MM.1S (cell line): ENCODE data around the gene PAX9.

ENCODE experiments used
- DNase-seq: peaks from one replicate; pipeline ENCODE4 v3.0.0-alpha.2; 2015
- H2AFZ ChIP-seq: fragments of 300-600 bp; sonication (generic); 2 replicates; pipeline ENCODE4 v1.6.0; 2016; ENCODE audit warnings: antibody characterized with exemption, low read length
- H3F3A ChIP-seq: fragments of 300-600 bp; sonication (generic); 2 replicates; pipeline ENCODE4 v1.6.1; 2016; ENCODE audit warnings: mild to moderate bottlenecking, antibody characterized with exemption, low read length, moderate library complexity, mixed read lengths; ENCODE audit not compliant: insufficient read depth
- H3K27ac ChIP-seq: fragments of 300-600 bp; sonication (generic); 2 replicates; pipeline ENCODE4 v1.5.1; 2016; ENCODE audit warnings: mild to moderate bottlenecking, low read length
- H3K27me3 ChIP-seq: fragments of 300-600 bp; sonication (generic); replicated peaks from 2 replicates; pipeline ENCODE4 v1.6.0; 2016; ENCODE audit warnings: low read length; ENCODE audit not compliant: insufficient read depth
- H3K36me3 ChIP-seq: fragments of 300-600 bp; sonication (generic); replicated peaks from 2 replicates; pipeline ENCODE4 v1.6.1; 2016; ENCODE audit warnings: mild to moderate bottlenecking, low read length, mixed read lengths; ENCODE audit not compliant: insufficient read depth
- H3K4me1 ChIP-seq: fragments of 300-600 bp; sonication (generic); 2 replicates; pipeline ENCODE4 v1.6.1; 2016; ENCODE audit warnings: low read length, mixed read lengths
- H3K4me2 ChIP-seq: fragments of 300-600 bp; sonication (generic); 2 replicates; pipeline ENCODE4 v1.6.0; 2016; ENCODE audit warnings: low read depth, low read length
- H3K4me3 ChIP-seq: fragments of 300-600 bp; sonication (generic); 2 replicates; pipeline ENCODE4 v1.5.1; 2016; ENCODE audit warnings: low read length, mixed read lengths
- H3K79me2 ChIP-seq: fragments of 300-600 bp; sonication (generic); 2 replicates; pipeline ENCODE4 v1.6.1; 2016; ENCODE audit warnings: mixed run types, low read length, mixed read lengths
- H3K9ac ChIP-seq: fragments of 300-600 bp; sonication (generic); 2 replicates; pipeline ENCODE4 v1.6.1; 2016; ENCODE audit warnings: low read length, mixed read lengths
- H3K9me2 ChIP-seq: fragments of 300-600 bp; sonication (generic); replicated peaks from 2 replicates; pipeline ENCODE4 v1.6.1; 2016; ENCODE audit warnings: mild to moderate bottlenecking, low read length, mixed read lengths; ENCODE audit not compliant: insufficient read depth
- H3K9me3 ChIP-seq: fragments of 300-600 bp; sonication (generic); replicated peaks from 2 replicates; pipeline ENCODE4 v1.6.1; 2016; ENCODE audit warnings: mild to moderate bottlenecking, low read length, mixed read lengths; ENCODE audit not compliant: insufficient read depth
- H4K20me1 ChIP-seq: fragments of 300-600 bp; sonication (generic); 2 replicates; pipeline ENCODE4 v1.6.1; 2016; ENCODE audit warnings: mild to moderate bottlenecking, low read length, moderate library complexity, mixed read lengths; ENCODE audit not compliant: insufficient read depth
- EZH2 ChIP-seq: fragments of 300-600 bp; sonication (generic); optimal IDR thresholded peaks from 2 replicates; pipeline ENCODE3; 2017; ENCODE audit warnings: low read depth, mild to moderate bottlenecking, antibody characterized with exemption, low read length, mixed read lengths
- EZH2phosphoT487 ChIP-seq: fragments of 300-600 bp; sonication (generic); IDR thresholded peaks from 2 replicates; pipeline ENCODE4 v1.6.1; 2018; ENCODE audit warnings: antibody characterized with exemption, low read length
- TF ChIP-seq, protein P1 (sequence below): fragments of 300-600 bp; sonication (generic); IDR thresholded peaks from 2 replicates; pipeline ENCODE4 v1.5.1; 2016; ENCODE audit warnings: antibody characterized with exemption, low read length, mixed read lengths

The PAX9 gene

DNA sequence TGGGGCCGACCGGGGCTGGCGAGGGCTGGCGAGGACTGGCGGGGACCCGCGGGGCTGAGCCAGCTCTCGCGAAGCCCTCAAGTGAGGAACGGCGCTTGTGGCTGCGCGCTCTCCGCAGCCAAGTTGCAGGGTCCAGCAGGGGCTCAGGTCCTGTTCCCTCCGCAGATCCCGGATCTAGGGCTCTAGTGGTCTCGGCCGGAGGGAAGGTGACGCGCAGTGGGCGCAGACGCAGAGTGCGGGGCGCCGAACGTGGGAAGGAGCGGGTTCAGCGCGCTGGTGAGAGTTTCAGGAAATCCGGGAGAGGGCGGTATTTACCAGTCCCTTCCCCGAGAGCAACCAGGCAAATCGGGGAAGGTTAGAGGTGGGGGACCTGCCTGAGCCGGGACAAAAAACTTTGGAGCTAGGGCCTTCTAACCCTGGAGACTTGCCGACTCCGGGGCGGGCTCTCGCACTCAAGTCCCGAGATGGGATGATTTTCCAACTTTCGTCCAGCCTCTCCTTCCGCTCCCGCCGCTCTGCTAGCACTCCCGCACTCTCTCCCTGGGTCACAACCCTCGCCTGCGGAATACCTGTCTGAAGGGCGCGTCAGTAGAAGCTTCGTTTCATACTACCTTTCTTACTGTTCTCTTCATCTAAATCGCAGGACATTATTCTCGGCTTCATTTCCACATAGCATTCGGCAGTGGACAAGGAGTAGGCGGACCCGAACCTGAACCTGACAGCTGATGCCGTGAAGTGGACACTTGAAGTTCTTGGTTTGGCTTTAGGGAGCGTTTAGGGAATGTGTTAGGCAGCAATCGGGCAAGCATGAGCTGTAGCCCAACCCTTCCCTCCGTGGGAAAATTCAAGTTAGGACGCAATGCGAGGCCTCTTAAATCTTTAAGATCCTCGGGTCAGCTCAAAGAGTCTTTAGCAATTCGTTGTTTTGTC is 13.6 kb upstream of the PAX9 start:
- Histone ChIP-seq H3K79me2 (no peaks in the 10 kb centered on the region), H3K9ac (no peak overlapping the region), H3K36me3 (no peaks in the 10 kb centered on the region), H3K27ac (no peak overlapping the region), H3K9me3 (no peaks in the 10 kb centered on the region), H3F3A (no peaks in the 10 kb centered on the region), H3K4me3 (no peak overlapping the region), H3K27me3 (no peaks in the 10 kb centered on the region), H3K9me2 (no peaks in the 10 kb centered on the region), H2AFZ (0 out of 2 replicates have a peak overlapping the region, but pooled peaks have one; percentile 38), H4K20me1 (no peaks in the 10 kb centered on the region), H3K4me2 (peak overlapping the region; percentile 70), H3K4me1 (no peaks in the 10 kb centered on the region)
- DNase-seq: no peak
- TF ChIP-seq, protein P1, sequence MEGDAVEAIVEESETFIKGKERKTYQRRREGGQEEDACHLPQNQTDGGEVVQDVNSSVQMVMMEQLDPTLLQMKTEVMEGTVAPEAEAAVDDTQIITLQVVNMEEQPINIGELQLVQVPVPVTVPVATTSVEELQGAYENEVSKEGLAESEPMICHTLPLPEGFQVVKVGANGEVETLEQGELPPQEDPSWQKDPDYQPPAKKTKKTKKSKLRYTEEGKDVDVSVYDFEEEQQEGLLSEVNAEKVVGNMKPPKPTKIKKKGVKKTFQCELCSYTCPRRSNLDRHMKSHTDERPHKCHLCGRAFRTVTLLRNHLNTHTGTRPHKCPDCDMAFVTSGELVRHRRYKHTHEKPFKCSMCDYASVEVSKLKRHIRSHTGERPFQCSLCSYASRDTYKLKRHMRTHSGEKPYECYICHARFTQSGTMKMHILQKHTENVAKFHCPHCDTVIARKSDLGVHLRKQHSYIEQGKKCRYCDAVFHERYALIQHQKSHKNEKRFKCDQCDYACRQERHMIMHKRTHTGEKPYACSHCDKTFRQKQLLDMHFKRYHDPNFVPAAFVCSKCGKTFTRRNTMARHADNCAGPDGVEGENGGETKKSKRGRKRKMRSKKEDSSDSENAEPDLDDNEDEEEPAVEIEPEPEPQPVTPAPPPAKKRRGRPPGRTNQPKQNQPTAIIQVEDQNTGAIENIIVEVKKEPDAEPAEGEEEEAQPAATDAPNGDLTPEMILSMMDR: no peak
- TF ChIP-seq EZH2 (no peak), EZH2phosphoT487 (no peak)

DNA sequence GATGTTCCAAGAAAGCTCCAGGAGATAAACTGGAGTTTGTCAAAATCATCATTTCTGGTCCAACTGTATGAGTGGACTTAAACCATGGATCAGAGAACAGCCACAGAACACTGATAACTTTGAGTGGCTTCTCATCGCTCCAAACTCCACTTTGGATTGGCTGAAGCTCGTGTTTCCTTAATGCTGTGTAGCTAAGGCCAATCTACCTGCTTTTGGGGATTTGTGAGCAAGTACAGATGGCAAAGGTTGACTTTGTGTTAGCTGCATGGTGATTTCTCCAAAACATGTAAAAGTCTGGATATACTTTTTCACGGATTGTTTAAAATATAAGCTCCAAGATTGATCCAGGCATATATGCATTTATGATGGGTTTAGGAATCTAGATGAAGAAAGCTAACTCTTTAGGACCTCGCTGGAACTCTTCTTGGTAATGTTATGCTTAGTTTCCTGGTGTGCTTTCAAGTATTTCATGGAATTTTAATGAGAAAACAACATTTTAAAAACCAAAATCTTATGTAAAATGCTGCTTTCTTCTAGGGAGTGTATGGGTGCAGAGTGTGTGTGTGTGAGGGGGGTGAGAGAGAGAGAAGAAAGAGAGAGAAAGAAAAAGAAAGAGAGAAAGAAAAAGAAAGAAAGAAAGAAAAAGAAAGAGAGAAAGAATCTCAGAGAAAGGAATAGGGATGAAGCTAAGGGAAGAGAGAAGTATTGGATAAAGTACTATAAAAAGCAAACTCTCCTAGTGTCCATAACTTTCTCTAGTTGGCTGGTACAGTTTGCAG is 11.6 kb upstream of the PAX9 start:
- Histone ChIP-seq H3K4me3 (no peak overlapping the region), H3K79me2 (no peaks in the 10 kb centered on the region), H3K9me2 (no peaks in the 10 kb centered on the region), H3K9ac (no peak overlapping the region), H4K20me1 (no peaks in the 10 kb centered on the region), H3K36me3 (no peaks in the 10 kb centered on the region), H3K9me3 (no peaks in the 10 kb centered on the region), H3K4me2 (no peak overlapping the region), H3F3A (no peaks in the 10 kb centered on the region), H3K27ac (no peak overlapping the region), H3K27me3 (no peaks in the 10 kb centered on the region), H3K4me1 (no peaks in the 10 kb centered on the region), H2AFZ (no peak overlapping the region)
- TF ChIP-seq EZH2phosphoT487 (no peak), EZH2 (no peak)
- TF ChIP-seq, protein P1: no peak
- DNase-seq: no peak

DNA sequence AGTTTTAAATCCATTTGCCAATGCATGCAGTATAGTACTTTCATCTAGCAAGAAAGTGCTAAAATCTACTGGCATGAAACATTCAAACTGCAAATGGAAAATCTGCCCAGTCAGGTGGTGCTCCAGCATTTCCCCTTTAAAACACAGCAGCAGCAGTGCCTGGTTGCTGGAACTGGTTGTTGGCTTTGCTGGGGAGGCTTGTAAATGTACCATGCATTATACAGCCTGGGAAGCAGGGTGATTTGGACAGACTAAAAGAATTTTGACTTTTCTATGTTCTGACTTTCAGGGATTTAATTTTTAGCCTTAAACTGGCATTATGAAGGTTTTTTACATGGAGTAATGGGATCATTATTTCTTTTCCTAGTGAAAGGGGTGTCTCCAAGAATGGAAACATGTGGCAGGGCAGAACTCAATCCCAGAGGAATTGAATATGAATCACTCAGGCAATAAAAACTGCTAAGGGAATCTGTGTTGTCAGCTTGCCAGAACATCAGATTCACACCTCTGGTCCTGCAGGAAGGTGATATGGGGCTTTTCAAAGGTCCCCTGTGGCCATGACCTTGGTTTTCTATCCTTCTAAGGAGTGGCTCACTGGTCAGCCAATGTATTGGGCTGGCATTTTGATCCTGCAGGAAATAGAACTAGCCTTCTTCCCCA is 9.0 kb upstream of the PAX9 start:
- Histone ChIP-seq H4K20me1 (no peaks in the 10 kb centered on the region), H3K4me3 (no peak overlapping the region), H3K9me2 (no peaks in the 10 kb centered on the region), H3K4me1 (no peaks in the 10 kb centered on the region), H2AFZ (no peak overlapping the region), H3K27me3 (no peaks in the 10 kb centered on the region), H3F3A (no peaks in the 10 kb centered on the region), H3K79me2 (no peaks in the 10 kb centered on the region), H3K4me2 (no peak overlapping the region), H3K9me3 (no peaks in the 10 kb centered on the region), H3K9ac (no peak overlapping the region), H3K27ac (no peak overlapping the region), H3K36me3 (no peaks in the 10 kb centered on the region)
- no peak for DNase-seq
- TF ChIP-seq EZH2 (no peak), EZH2phosphoT487 (no peak)
- TF ChIP-seq, protein P1: no peak
